ENCODE results near the gene TEX50.
A peak's percentile ranks its signal among the peaks of the same experiment; 100 is the strongest.
"Not testable (repeated sequence)": the region's sequence is repeated elsewhere in the genome, so short reads cannot be mapped to it uniquely, and the experiment has no call there.

Gene TEX50

GRCh38 chr1:173663159-173663558, 28.0 kb downstream of the TEX50 start:
- DNase-seq (ENCODE audit: low spot score): no peak

- DNase-seq (ENCODE audit: low spot score): no peak
These were observed 31.5 kb downstream of the TEX50 start for GRCh38 chr1:173666646-173667045.

- peak; percentile 53 for DNase-seq (ENCODE audit: low spot score)
These were observed 34.4 kb downstream of the TEX50 start, which contains the start of gene ANKRD45 for GRCh38 chr1:173669491-173669941. Gene ANKRD45 (minus strand): TSS chr1:173669851. CDS start chr1:173659418, 10,433 bp downstream.

GRCh38 chr1:173674496-173674895, 39.4 kb downstream of the TEX50 start:
- not testable (repeated sequence) for DNase-seq (ENCODE audit: low spot score)

- not testable (repeated sequence) for DNase-seq (ENCODE audit: low spot score)
These were observed 45.0 kb downstream of the TEX50 start for GRCh38 chr1:173680152-173680551.

- no peak for DNase-seq (ENCODE audit: low spot score)
These were observed 47.0 kb downstream of the TEX50 start for GRCh38 chr1:173682184-173682583.

GRCh38 chr1:173683838-173684237, 48.7 kb downstream of the TEX50 start:
- DNase-seq (ENCODE audit: low spot score): not testable (repeated sequence)

- DNase-seq (ENCODE audit: low spot score): not testable (repeated sequence)
These were observed 50.0 kb downstream of the TEX50 start for GRCh38 chr1:173685121-173685520.
